Fibroblast of lung (primary cell): ENCODE results near the gene CTDSPL. TPM values are rescaled to one million over a fixed set of nuclear protein-coding genes. Genes with fewer than 3 reads are reported as not detected.
A peak's percentile ranks its signal among the peaks of the same experiment; 100 is the strongest.

Experiments
- DNase-seq, 2 donors: peaks; one replicate each; pipeline versions ENCODE4 v3.0.0 to v3.0.0-alpha.2; 2010; ENCODE audit warnings: low read depth in 2 of 2
- H2AFZ ChIP-seq: 2 replicates; pipeline ENCODE4 v1.5.1; 2012; ENCODE audit warnings: low read length, control low read depth, inconsistent platforms
- H3K27ac ChIP-seq: 2 replicates; pipeline ENCODE4 v1.5.1; 2011; ENCODE audit warnings: low read length, control low read depth; ENCODE audit not compliant: insufficient read depth
- H3K27me3 ChIP-seq: 2 replicates; pipeline ENCODE4 v1.5.1; 2011; ENCODE audit warnings: mild to moderate bottlenecking, low read length; ENCODE audit not compliant: control insufficient read depth, insufficient read depth
- H3K36me3 ChIP-seq: 2 replicates; pipeline ENCODE4 v1.5.1; 2011; ENCODE audit warnings: low read length; ENCODE audit not compliant: control insufficient read depth, insufficient read depth
- H3K4me1 ChIP-seq: 2 replicates; pipeline ENCODE4 v1.5.1; 2011; ENCODE audit warnings: low read length; ENCODE audit not compliant: control insufficient read depth, insufficient read depth; ENCODE audit errors: extremely low read depth
- H3K4me2 ChIP-seq: 2 replicates; pipeline ENCODE4 v1.5.1; 2011; ENCODE audit warnings: low read length, control low read depth; ENCODE audit not compliant: insufficient read depth; ENCODE audit errors: extremely low read depth
- H3K4me3 ChIP-seq, 4 experiments: fragments of 200-600 bp in 1 of 4; sonication (generic) in 1 of 4; replicated peaks in 1 of 4; 2 replicates each; pipeline ENCODE4 v1.5.1; 2011 to 2016; ENCODE audit warnings: low read length in 4 of 4, low read depth in 3 of 4, mild to moderate bottlenecking in 3 of 4, control low read depth in 2 of 4, inconsistent platforms in 1 of 4, mixed read lengths in 1 of 4; ENCODE audit not compliant: insufficient read depth in 1 of 4; ENCODE audit errors: control extremely low read depth in 1 of 4
- H3K79me2 ChIP-seq: 2 replicates; pipeline ENCODE4 v1.5.1; 2012; ENCODE audit warnings: mild to moderate bottlenecking, low read length, inconsistent platforms; ENCODE audit not compliant: control insufficient read depth, insufficient read depth
- H3K9ac ChIP-seq: 2 replicates; pipeline ENCODE4 v1.5.1; 2011; ENCODE audit warnings: mild to moderate bottlenecking, low read length, control low read depth; ENCODE audit not compliant: insufficient read depth
- H3K9me3 ChIP-seq: 2 replicates; pipeline ENCODE4 v1.5.1; 2012; ENCODE audit warnings: low read depth, low read length; ENCODE audit not compliant: control insufficient read depth, insufficient read depth
- H4K20me1 ChIP-seq: 2 replicates; pipeline ENCODE4 v1.5.1; 2011; ENCODE audit warnings: low read length; ENCODE audit not compliant: control insufficient read depth, insufficient read depth; ENCODE audit errors: extremely low read depth
- EZH2 ChIP-seq: IDR thresholded peaks from 2 replicates; pipeline ENCODE4 v1.5.1; 2012; ENCODE audit warnings: low read length, control low read depth, mild to moderate bottlenecking; ENCODE audit errors: missing control alignments
- polyA plus RNA-seq, 2 donors: library from polyadenylated mRNA; depleted of rRNA in 1 of 2; stranded (reverse) in 1 of 2; unstranded in 1 of 2; fragments of >200 nt; gene quantifications; 2 replicates each; pipeline ENCODE4 v1.2.1, GENCODE V29; 2011 to 2012; ENCODE audit warnings: missing spikeins in 1 of 2
- total RNA-seq: library from RNA; depleted of rRNA; stranded (reverse); fragments of >200 nt; gene quantifications from 2 replicates; pipeline ENCODE4 v1.2.1, GENCODE V29; 2014
- TF ChIP-seq, protein P1 (sequence below), 2 donors: IDR thresholded peaks in 1 of 2; conservative IDR thresholded peaks in 1 of 2; 1 replicate in 1 of 2; 2 replicates in 1 of 2; pipeline ENCODE4 v1.5.1; 2011 to 2012; ENCODE audit warnings: low read length in 2 of 2, control low read depth in 1 of 2, inconsistent platforms in 1 of 2, low read depth in 1 of 2, mild to moderate bottlenecking in 1 of 2

The CTDSPL gene
- total and polyA plus RNA-seq, 2 donors (not counting 1 experiment from before 2014, with no cell fraction given), result 34.0 to 51.5 TPM

DNA sequence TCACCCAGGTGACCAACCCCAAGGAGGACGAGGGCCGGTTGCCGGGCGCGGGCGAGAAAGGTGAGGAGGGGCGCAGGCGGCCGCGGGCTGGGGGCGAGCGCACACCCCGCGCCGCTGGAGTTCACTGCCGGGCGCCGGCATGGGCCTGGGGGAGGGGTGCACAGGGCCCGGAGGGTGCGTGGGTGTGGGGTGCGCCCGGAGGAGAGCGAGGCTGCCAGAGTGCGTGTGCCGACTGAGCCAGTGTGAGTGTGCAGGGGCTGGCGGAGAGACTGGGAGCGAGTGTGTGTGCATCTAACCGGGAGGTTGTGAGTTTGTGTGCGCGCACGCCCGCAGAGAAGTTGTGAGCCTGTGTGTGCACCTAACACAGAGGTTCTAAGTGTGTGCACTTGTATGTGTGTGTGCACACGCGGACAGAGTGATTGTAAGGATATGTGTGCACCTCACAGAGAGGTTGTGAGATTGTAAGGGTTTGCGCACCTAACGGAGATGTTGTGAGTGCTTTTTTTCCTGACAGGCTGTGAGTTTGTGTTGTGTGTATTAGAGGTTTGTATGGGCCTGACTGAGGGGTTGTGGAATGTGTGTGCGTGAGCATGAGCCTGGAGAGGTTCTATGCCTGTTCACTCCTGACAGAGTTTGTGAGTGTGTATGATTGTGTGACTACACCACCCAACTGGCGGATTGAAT lies 681 bp downstream of the CTDSPL start:
- TF ChIP-seq, protein P1, sequence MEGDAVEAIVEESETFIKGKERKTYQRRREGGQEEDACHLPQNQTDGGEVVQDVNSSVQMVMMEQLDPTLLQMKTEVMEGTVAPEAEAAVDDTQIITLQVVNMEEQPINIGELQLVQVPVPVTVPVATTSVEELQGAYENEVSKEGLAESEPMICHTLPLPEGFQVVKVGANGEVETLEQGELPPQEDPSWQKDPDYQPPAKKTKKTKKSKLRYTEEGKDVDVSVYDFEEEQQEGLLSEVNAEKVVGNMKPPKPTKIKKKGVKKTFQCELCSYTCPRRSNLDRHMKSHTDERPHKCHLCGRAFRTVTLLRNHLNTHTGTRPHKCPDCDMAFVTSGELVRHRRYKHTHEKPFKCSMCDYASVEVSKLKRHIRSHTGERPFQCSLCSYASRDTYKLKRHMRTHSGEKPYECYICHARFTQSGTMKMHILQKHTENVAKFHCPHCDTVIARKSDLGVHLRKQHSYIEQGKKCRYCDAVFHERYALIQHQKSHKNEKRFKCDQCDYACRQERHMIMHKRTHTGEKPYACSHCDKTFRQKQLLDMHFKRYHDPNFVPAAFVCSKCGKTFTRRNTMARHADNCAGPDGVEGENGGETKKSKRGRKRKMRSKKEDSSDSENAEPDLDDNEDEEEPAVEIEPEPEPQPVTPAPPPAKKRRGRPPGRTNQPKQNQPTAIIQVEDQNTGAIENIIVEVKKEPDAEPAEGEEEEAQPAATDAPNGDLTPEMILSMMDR (conservative IDR thresholded peaks at IDR 0.05 in 1 of 2, IDR thresholded peaks at IDR 0.05 in 1 of 2; ENCODE audit: low read depth in 1 of 2, low read length in 2 of 2), result no peak
- no peak for TF ChIP-seq EZH2
- Histone ChIP-seq H3K9me3 (no peaks in the 10 kb centered on the region), H4K20me1 (no peaks in the 10 kb centered on the region), H2AFZ (peak overlapping the region; percentile 66), H3K4me3 (peak overlapping the region; percentile 80 to 96 (median 90)), H3K36me3 (no peaks in the 10 kb centered on the region), H3K4me1 (peaks cover 21% of the 10 kb centered on the region), H3K79me2 (peaks cover 45% of the 10 kb centered on the region), H3K27ac (peak overlapping the region; percentile 60), H3K4me2 (peak overlapping the region; percentile 97), H3K27me3 (no peaks in the 10 kb centered on the region), H3K9ac (peak overlapping the region; percentile 53)
- DNase-seq, result peak; percentile 54 to 83

DNA sequence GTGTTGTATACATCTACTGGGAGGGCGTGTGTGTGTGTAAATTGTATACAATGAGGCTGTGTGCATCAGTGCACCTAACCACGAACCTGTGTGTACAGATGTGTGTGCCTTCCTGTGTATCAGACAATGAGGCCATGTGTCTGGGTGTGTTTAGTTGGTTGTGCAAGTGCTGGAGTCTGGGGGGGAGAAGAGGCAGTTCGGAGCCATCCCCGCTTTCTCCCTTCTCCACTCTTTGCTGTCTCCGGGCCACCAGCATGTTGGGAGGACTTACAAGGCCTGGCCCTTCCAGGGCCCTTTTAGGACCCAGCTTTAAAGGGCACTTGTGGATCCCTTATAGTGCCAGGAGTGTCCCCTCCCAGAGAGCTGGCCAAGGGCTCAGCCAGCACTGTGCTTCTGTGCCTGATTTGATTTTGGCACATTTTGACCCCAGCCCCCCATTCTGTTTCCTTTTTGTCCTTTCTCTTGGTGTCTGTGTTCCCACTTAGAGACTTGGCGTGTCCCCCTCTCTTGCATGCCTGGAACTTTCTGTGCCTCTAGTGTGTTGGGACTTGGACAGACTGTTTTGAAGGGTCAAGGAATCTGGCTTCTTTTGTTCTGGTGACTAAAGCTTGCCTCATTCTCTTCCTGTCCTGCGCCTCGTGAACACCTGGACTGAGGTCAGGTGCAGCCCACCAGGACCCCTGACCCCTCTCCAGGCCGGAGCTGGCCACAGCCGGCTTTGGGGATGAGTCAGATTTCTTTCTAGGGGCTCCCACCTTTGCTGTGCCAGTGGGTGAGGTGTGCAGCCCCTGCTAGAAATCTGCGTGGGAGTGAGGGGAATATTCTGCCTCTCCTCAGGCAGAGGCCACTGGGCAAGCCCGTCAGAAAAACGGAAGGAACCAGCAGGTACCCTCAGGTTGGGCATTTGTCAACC lies 1.5 kb downstream of the CTDSPL start:
- peaks cover 51% of the 10 kb centered on the region for H3K79me2 ChIP-seq
- H3K27me3 ChIP-seq, result no peaks in the 10 kb centered on the region
- H3K4me2 ChIP-seq, result peak overlapping the region; percentile 97
- H3K4me3 ChIP-seq, result peak overlapping the region; percentile 80 to 96 (median 90)
- no peak for TF ChIP-seq EZH2
- TF ChIP-seq, protein P1 (conservative IDR thresholded peaks at IDR 0.05 in 1 of 2, IDR thresholded peaks at IDR 0.05 in 1 of 2; ENCODE audit: low read depth in 1 of 2, low read length in 2 of 2), result no peak
- no peaks in the 10 kb centered on the region for H3K36me3 ChIP-seq
- peak overlapping the region; percentile 60 for H3K27ac ChIP-seq
- peak overlapping the region; percentile 66 for H2AFZ ChIP-seq
- H4K20me1 ChIP-seq, result no peaks in the 10 kb centered on the region
- H3K9me3 ChIP-seq, result no peaks in the 10 kb centered on the region
- H3K4me1 ChIP-seq, result peaks cover 21% of the 10 kb centered on the region
- no peak for DNase-seq
- H3K9ac ChIP-seq, result peak overlapping the region; percentile 53
